ENCODE data around the gene SPANXC. TPM values are rescaled to one million over a fixed set of nuclear protein-coding genes. Genes with fewer than 3 reads are reported as not detected.
"Not testable (repeated sequence)": the region's sequence is repeated elsewhere in the genome, so short reads cannot be mapped to it uniquely, and the experiment has no call there.

Gene SPANXC
- not detected for total RNA-seq

GRCh38 chrX:141242417-141242816 lies at the start of gene SPANXC:
Gene SPANXC (minus strand): TSS chrX:141242517. CDS start chrX:141242457, 60 bp downstream.
- H3K4me3 ChIP-seq; H3K9me3 ChIP-seq; H3K4me1 ChIP-seq; DNase-seq (ENCODE audit: low spot score in 2 of 2); H3K27ac ChIP-seq; H3K36me3 ChIP-seq; H3K27me3 ChIP-seq; intact Hi-C loops (cut with DNase I): not testable (repeated sequence)

- DNase-seq (ENCODE audit: low spot score in 2 of 2) = no peak
- intact Hi-C loops (cut with DNase I) = loop anchor here (5.0 kb wide), 1 partner anchor 362 kb away; no protein-coding TSS in a partner anchor
- no peaks in the 10 kb centered on the region for H3K4me1 ChIP-seq
- H3K4me3 ChIP-seq = no peak overlapping the region
- no peaks in the 10 kb centered on the region for H3K9me3 ChIP-seq
- H3K27ac ChIP-seq = no peak overlapping the region
- TF ChIP-seq CTCF (IDR thresholded peaks at IDR 0.05) = no peak
- H3K36me3 ChIP-seq = no peaks in the 10 kb centered on the region
- no peaks in the 10 kb centered on the region for H3K27me3 ChIP-seq
Observed at GRCh38 chrX:141279476-141279875, 37.2 kb upstream of the SPANXC start.

GRCh38 chrX:141278306-141278705 lies 36.0 kb upstream of the SPANXC start:
- no peak overlapping the region for H3K27ac ChIP-seq

GRCh38 chrX:141258080-141258479 lies 15.8 kb upstream of the SPANXC start:
- Histone ChIP-seq H3K27me3 (no peaks in the 10 kb centered on the region), H3K36me3 (no peaks in the 10 kb centered on the region), H3K9me3 (no peaks in the 10 kb centered on the region), H3K27ac (no peak overlapping the region), H3K4me3 (no peak overlapping the region), H3K4me1 (no peaks in the 10 kb centered on the region)
- DNase-seq (ENCODE audit: low spot score in 2 of 2) = no peak
- TF ChIP-seq CTCF (IDR thresholded peaks at IDR 0.05) = no peak
- intact Hi-C loops (cut with DNase I) = no loop called here

More at GRCh38 chrX:141278306-141278705, 36.0 kb upstream of the SPANXC start:
- Histone ChIP-seq H3K9me3 (no peaks in the 10 kb centered on the region), H3K36me3 (no peaks in the 10 kb centered on the region), H3K27me3 (no peaks in the 10 kb centered on the region), H3K4me3 (no peak overlapping the region), H3K4me1 (no peaks in the 10 kb centered on the region)
- DNase-seq (ENCODE audit: low spot score in 2 of 2) = no peak
- peak in 2 of 3 experiments; percentile 30 to 47 for TF ChIP-seq CTCF (IDR thresholded peaks at IDR 0.05)
- intact Hi-C loops (cut with DNase I) = loop anchor here (5.0 kb wide), 1 partner anchor 361 kb away; no protein-coding TSS in a partner anchor

- no peak for DNase-seq (ENCODE audit: low spot score in 2 of 2)
- H3K36me3 ChIP-seq = no peaks in the 10 kb centered on the region
- no peaks in the 10 kb centered on the region for H3K4me1 ChIP-seq
- peak overlapping the region in 1 of 2 donors; percentile 22 for H3K27ac ChIP-seq
- TF ChIP-seq CTCF (IDR thresholded peaks at IDR 0.05) = no peak
- no peaks in the 10 kb centered on the region for H3K27me3 ChIP-seq
- H3K4me3 ChIP-seq = no peak overlapping the region
- no peaks in the 10 kb centered on the region for H3K9me3 ChIP-seq
- intact Hi-C loops (cut with DNase I) = no loop called here
Observed at GRCh38 chrX:141221611-141222010, 20.7 kb downstream of the SPANXC start.

GRCh38 chrX:141220342-141221008 lies 21.8 kb downstream of the SPANXC start:
- DNase-seq (ENCODE audit: low spot score in 2 of 2) = no peak
- TF ChIP-seq CTCF (IDR thresholded peaks at IDR 0.05) = no peak
- H3K4me3 ChIP-seq = no peak overlapping the region
- peak overlapping the region in 1 of 2 donors; percentile 46 for H3K27ac ChIP-seq
- no peaks in the 10 kb centered on the region for H3K36me3 ChIP-seq
- intact Hi-C loops (cut with DNase I) = no loop called here
- no peaks in the 10 kb centered on the region for H3K27me3 ChIP-seq
- no peaks in the 10 kb centered on the region for H3K4me1 ChIP-seq
- H3K9me3 ChIP-seq = no peaks in the 10 kb centered on the region

Data from ascending aorta (tissue), 2 donors.